Thymus (tissue), 11 donors: ENCODE measurements around the gene RALGPS1. TPM values are rescaled to one million over a fixed set of nuclear protein-coding genes. Genes with fewer than 3 reads are reported as not detected.

Experiments
- DNase-seq, 9 donors: peaks; one replicate each; pipeline ENCODE4 v3.0.0-alpha.2; 2013; ENCODE audit warnings: low spot score in 9 of 9, low read depth in 6 of 9, missing footprints in 1 of 9
- H3K27ac ChIP-seq, 2 donors: one replicate each; pipeline ENCODE4 v1.5.1; 2013; ENCODE audit warnings: control low read depth in 1 of 2, low read depth in 1 of 2, low read length in 1 of 2, mild to moderate bottlenecking in 1 of 2, moderate library complexity in 1 of 2
- H3K27me3 ChIP-seq, 2 donors: one replicate each; pipeline ENCODE4 v1.5.1; 2013; ENCODE audit warnings: low read length in 1 of 2; ENCODE audit not compliant: control insufficient read depth in 2 of 2, insufficient read depth in 1 of 2
- H3K36me3 ChIP-seq, 2 donors: one replicate each; pipeline ENCODE4 v1.5.1; 2013; ENCODE audit warnings: low read length in 1 of 2, mild to moderate bottlenecking in 1 of 2, moderate library complexity in 1 of 2; ENCODE audit not compliant: control insufficient read depth in 2 of 2, insufficient read depth in 2 of 2
- H3K4me1 ChIP-seq, 2 donors: one replicate each; pipeline ENCODE4 v1.5.1; 2013; ENCODE audit warnings: low read length in 2 of 2; ENCODE audit not compliant: control insufficient read depth in 2 of 2, insufficient read depth in 2 of 2
- H3K4me3 ChIP-seq, 2 donors: one replicate each; pipeline ENCODE4 v1.5.1; 2013; ENCODE audit warnings: low read length in 2 of 2, control low read depth in 1 of 2, mild to moderate bottlenecking in 1 of 2
- H3K9me3 ChIP-seq, 2 donors: one replicate each; pipeline ENCODE4 v1.5.1; 2013; ENCODE audit warnings: low read length in 1 of 2, mild to moderate bottlenecking in 1 of 2; ENCODE audit not compliant: control insufficient read depth in 2 of 2, insufficient read depth in 1 of 2
- WGBS: extraction: QIAGEN DNeasy Blood & Tissue Kit; methylation state at CpG from one replicate; pipeline ENCODE4 v1.1.7; 2013; 5-methylcytosine and 5-hydroxymethylcytosine counted together
- polyA plus RNA-seq: library from polyadenylated mRNA; stranded (reverse); fragments of 200-250 nt; gene quantifications from one replicate; pipeline ENCODE4 v1.2.3, GENCODE V29; 2013
- total RNA-seq: library from RNA; stranded (reverse); fragments of 120-200 nt; gene quantifications from one replicate; pipeline ENCODE4 v1.2.4, GENCODE V29; 2013
- donor health status: healthy.

The RALGPS1 gene
- total and polyA plus RNA-seq, 2 donors, result 3.6 to 8.5 TPM

DNA sequence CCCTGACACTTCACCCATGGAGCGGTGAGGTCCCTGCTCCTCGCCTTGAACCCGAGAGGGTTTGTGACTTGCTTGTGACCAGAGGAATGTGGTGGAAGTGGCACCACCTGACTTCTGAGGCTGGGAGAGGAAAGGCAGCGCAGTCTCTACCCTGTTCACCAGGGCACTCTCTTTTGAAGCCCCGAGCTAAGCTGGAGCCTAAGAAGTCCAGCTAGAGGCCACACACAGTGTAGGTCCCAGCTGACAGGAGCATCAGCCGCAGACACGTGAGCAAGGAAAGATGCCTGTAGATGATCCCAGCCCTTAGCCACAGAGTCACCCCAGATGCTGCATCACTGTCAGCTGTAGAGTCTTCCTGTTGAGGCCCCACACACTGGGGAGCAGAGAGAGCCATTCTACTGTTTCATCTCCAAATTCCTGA lies 209.5 kb downstream of the RALGPS1 start:
- H3K27me3 ChIP-seq, result peaks cover 21 to 48% of the 10 kb centered on the region in 2 donors
- H3K4me3 ChIP-seq, result no peak overlapping the region
- no peak for DNase-seq
- 98% methylated on average over 7 of the region's 7 CpGs for WGBS
- no peak overlapping the region for H3K27ac ChIP-seq
- H3K36me3 ChIP-seq, result no peaks in the 10 kb centered on the region
- peaks cover 0 to 12% of the 10 kb centered on the region in 2 donors for H3K4me1 ChIP-seq
- no peaks in the 10 kb centered on the region for H3K9me3 ChIP-seq

DNA sequence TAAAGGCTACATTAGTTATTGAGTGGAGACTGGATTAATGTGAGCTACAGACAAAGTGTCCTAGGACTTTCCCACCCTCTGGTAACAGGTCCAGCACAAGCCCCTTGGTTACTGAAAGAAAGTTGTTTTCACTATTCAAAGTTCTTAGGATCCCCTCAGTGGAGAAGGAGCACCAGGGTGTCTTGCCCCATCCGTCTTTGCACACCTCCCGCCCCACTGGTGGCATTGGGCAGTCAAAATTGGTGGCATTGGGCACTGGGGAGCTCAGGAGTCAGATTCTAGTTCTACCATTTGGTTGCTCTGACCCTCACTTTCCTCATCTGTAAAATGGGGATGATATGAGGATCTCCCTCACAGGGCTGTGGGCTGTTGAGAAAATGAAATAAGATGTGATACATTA lies 210.2 kb downstream of the RALGPS1 start:
- Histone ChIP-seq H3K36me3 (no peaks in the 10 kb centered on the region), H3K9me3 (no peaks in the 10 kb centered on the region), H3K4me1 (peaks cover 0 to 12% of the 10 kb centered on the region in 2 donors), H3K27me3 (peaks cover 21 to 46% of the 10 kb centered on the region in 2 donors), H3K4me3 (no peak overlapping the region), H3K27ac (no peak overlapping the region)
- no peak for DNase-seq
- 97% methylated on average over 2 of the region's 2 CpGs for WGBS

DNA sequence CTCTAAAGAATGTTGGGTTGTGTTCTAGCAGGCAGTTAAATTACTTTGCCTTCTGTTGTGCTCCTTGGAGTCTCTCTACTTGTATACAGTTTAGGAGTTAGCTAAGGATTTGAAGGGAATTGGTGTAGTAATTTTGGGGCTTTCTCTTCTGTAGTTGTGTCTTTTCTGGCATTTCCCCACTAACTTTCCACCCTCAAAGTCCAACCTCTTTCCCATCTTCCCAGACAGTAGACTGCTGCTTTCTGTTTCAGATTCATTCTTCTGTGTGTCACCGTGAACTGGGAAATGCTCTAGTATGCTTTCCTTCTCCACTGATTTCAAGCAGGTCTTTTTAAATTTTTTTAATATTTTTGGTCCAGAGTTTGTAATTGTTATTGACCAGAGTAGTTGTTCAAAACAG lies 212.4 kb downstream of the RALGPS1 start:
- Histone ChIP-seq H3K27me3 (peaks cover 11 to 29% of the 10 kb centered on the region in 2 donors), H3K9me3 (no peaks in the 10 kb centered on the region), H3K4me1 (peaks cover 0 to 12% of the 10 kb centered on the region in 2 donors), H3K4me3 (no peak overlapping the region), H3K27ac (no peak overlapping the region), H3K36me3 (no peaks in the 10 kb centered on the region)
- no peak for DNase-seq
- WGBS, result 93% methylated on average over 1 of the region's 1 CpG

DNA sequence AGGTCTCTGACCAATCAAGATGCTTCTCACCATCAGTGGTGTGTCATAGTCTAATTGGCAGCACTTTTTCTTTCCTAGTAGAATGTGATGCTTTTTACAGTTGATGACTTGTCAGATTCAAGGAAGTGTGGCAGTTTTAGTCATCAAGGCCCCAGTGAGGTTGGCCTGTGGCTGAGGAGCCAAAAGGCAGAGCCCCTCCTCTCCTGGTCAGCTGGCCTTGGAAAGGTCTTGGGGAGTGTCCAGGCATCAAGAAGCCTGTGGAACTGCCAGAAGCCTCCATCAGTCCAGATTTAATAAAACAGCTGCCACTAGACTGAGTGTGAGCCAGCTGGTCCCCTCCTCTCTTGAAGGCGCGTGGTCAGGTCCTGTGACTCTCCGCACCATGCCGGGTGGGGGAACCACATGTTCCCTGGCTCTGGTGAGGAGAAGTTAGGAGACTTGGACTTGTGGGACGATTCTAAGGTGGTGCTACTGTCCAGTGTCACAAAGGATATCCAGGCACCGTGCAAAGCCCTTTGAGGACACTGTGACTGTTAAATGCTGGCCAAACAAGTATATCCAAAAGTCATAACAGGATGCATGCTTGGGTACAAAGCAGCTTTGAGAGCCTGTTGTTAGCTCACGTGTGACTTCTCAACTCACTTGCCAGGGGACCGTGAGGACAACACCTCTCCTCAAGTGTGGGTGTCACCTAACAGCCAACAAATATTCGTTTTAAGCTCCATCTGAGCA lies 213.9 kb downstream of the RALGPS1 start:
- H3K27ac ChIP-seq, result no peak overlapping the region
- DNase-seq, result no peak
- H3K36me3 ChIP-seq, result no peaks in the 10 kb centered on the region
- peaks cover under 1 to 13% of the 10 kb centered on the region in 2 donors for H3K27me3 ChIP-seq
- no peaks in the 10 kb centered on the region for H3K9me3 ChIP-seq
- no peaks in the 10 kb centered on the region for H3K4me1 ChIP-seq
- H3K4me3 ChIP-seq, result no peak overlapping the region
- 92% methylated on average over 9 of the region's 9 CpGs for WGBS

DNA sequence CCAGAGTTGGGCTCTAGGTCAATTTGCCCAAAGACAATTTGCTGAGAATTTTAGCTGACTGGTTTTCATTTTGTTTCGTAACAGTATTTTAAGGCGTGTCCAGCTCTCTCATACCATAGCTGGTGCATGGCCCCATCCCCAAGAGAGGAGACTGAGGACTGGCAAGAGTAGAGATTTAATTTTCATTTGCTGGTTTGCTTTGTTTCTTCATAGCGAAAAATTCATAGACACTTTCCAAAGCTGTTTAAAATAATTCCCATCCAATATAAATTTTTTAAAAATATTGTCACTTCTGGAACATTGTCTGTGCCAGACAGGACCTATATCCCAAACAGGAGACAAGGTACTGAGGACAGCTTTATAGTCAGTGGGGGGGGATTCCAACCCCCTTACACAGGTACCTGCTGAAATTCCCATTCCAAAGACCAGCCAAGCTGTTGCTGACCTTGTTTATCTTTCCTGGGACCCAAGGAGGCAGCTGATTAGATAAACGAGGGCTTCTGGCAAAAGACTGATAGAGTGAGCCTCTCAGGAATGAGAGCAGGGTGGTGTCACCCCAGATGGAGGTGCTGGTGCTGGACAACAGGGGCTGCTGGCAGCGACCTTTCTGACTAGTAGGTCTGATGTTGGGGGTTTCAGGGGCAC lies 214.6 kb downstream of the RALGPS1 start:
- H3K9me3 ChIP-seq, result no peaks in the 10 kb centered on the region
- peaks cover 0 to 6% of the 10 kb centered on the region in 2 donors for H3K27me3 ChIP-seq
- H3K27ac ChIP-seq, result no peak overlapping the region
- DNase-seq, result no peak
- WGBS, result 92% methylated on average over 5 of the region's 5 CpGs
- no peak overlapping the region for H3K4me3 ChIP-seq
- H3K4me1 ChIP-seq, result peaks cover 0 to 3% of the 10 kb centered on the region in 2 donors
- H3K36me3 ChIP-seq, result no peaks in the 10 kb centered on the region

DNA sequence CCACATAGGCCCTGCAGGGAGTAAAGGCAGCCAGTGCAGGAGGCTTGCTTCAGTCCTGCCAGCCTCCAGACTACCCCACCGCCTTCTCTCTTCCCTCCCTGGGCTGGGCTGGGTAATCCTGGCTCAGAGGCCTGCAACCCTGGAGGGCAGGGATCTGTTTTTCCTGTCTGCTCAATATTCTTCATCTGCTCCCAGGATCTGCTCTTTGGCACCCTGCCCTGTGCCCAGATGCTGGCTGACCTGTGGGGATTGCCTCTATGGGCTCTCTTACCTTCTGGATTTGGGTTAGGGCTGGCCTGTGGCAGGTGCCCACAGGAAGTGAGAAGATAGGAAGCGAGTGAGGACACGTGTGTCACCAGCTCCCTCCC lies 215.1 kb downstream of the RALGPS1 start:
- Histone ChIP-seq H3K4me3 (no peak overlapping the region), H3K9me3 (no peaks in the 10 kb centered on the region), H3K27me3 (peaks cover 0 to 6% of the 10 kb centered on the region in 2 donors), H3K36me3 (no peaks in the 10 kb centered on the region), H3K27ac (no peak overlapping the region), H3K4me1 (peaks cover 0 to 4% of the 10 kb centered on the region in 2 donors)
- no peak for DNase-seq
- 85% methylated on average over 3 of the region's 3 CpGs for WGBS

DNA sequence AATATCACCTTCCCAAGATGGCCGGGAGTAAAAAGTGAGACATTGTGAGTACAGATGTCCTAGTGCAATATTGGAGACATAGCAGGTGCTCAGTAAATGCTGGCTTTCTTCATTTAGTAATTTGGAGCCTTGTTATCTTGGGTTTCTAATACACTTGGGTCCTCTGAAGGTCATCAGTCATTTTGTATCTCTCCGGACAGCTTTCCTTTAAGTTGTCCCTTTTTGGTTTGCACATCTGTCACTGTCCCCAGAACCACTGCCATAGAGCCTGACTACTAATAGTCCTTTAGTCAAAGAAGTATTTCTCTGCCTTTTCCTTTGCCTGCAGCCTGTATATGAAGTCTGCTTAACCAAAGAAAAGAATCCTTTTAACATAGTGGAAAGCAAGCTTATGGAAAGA lies 215.7 kb downstream of the RALGPS1 start:
- Histone ChIP-seq H3K27ac (no peak overlapping the region), H3K36me3 (no peaks in the 10 kb centered on the region), H3K4me1 (peaks cover 0 to 4% of the 10 kb centered on the region in 2 donors), H3K4me3 (no peak overlapping the region), H3K27me3 (peaks cover 0 to 3% of the 10 kb centered on the region in 2 donors), H3K9me3 (no peaks in the 10 kb centered on the region)
- 97% methylated on average over 2 of the region's 2 CpGs for WGBS
- DNase-seq, result no peak

DNA sequence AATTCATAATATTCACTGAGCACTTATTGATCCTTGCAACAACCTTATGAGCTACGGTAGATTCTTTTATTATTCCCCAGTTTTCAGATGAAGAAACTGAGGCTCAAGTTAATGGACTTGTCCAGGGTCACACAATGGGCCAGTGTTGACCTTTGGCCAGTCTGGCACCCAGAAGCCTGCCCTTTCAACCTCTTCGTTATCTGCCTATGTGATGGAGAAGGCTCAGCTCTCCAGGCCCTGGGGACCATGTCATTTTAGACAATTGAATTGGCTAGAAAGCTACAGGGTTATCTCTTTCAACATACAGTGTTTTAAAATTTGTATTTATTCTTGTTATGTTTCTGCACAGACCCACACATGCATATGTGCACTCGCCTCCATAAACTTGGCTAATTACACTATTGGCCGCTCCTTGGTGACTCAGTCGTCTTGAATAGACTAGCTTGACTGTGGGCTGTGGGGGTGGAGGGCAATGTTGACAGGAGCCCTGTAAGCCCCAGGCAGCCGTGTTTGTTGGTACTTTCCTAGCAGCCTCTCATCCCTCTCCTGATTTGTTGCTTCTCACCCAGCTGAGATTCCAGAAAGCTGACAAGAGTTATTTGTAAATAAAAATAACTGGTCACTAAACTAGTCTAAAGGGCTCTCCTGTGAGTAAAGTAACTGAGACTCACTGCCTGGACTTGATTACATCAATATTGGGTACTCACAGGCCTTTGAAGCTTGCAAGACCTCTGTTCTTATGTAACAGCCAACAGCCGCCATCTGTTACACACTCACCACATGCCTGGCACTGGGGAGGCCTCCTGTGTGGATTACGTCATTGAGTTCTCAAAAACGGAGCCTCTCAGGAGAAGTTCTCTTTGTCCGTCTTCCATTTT lies 216.3 kb downstream of the RALGPS1 start:
- Histone ChIP-seq H3K4me1 (peaks cover 0 to 4% of the 10 kb centered on the region in 2 donors), H3K9me3 (no peaks in the 10 kb centered on the region), H3K27ac (no peak overlapping the region), H3K36me3 (no peaks in the 10 kb centered on the region), H3K27me3 (no peaks in the 10 kb centered on the region), H3K4me3 (no peak overlapping the region)
- 95% methylated on average over 10 of the region's 10 CpGs for WGBS
- no peak for DNase-seq

DNA sequence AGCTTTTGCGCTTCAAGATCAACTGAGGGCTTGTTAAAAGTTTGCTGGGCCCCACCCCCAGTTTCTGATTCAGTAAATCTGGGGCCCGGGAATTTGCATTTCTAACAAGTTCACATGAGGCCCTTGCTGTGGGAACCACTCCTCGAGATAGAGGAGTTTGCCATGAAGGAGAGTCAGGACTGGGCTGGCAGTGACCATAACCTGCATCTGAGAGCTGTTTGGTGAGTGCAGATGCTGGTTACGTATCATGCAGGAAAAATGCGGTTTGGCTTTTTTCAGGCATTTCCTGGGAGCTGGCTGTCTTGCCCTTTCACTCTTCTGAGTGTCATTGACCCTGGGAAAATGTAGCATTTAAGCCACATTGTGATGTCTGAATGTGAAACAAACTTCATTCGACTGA lies 217.3 kb downstream of the RALGPS1 start:
- no peak overlapping the region for H3K27ac ChIP-seq
- WGBS, result 95% methylated on average over 6 of the region's 6 CpGs

More for the DNA sequence above, 217.3 kb downstream of the RALGPS1 start:
- Histone ChIP-seq H3K36me3 (no peaks in the 10 kb centered on the region), H3K4me3 (no peak overlapping the region), H3K9me3 (no peaks in the 10 kb centered on the region), H3K27me3 (no peaks in the 10 kb centered on the region), H3K4me1 (peaks cover 0 to 4% of the 10 kb centered on the region in 2 donors)
- DNase-seq, result no peak
